Right lung (tissue), 5 donors: ENCODE data around the gene ELP5. TPM values are rescaled to one million over a fixed set of nuclear protein-coding genes. Genes with fewer than 3 reads are reported as not detected.

Experiments used
- DNase-seq, 2 donors: peaks; one replicate each; pipeline ENCODE4 v3.0.0-alpha.2; 2013
- polyA plus RNA-seq, 5 donors: library from polyadenylated mRNA; unstranded; fragments of 120-200 nt; gene quantifications; one replicate each; pipeline versions ENCODE4 v1.2.1 to v1.2.3, GENCODE V29; 2013; ENCODE audit warnings: inconsistent platforms in 1 of 5, low replicate concordance in 1 of 5; ENCODE audit not compliant: insufficient read length in 5 of 5, insufficient read depth in 1 of 5

Gene ELP5
- polyA plus RNA-seq, 5 donors: 36.6 to 49.7 (median 40.6) TPM

- peak in 1 of 2 donors; percentile 33 for DNase-seq
These were observed 30.1 kb downstream of the ELP5 start for GRCh38 chr17:7281953-7282751.

- no peak for DNase-seq
These were observed 30.8 kb downstream of the ELP5 start for GRCh38 chr17:7282752-7283321.

GRCh38 chr17:7283471-7284216, 31.6 kb downstream of the ELP5 start:
- DNase-seq: no peak

DNA sequence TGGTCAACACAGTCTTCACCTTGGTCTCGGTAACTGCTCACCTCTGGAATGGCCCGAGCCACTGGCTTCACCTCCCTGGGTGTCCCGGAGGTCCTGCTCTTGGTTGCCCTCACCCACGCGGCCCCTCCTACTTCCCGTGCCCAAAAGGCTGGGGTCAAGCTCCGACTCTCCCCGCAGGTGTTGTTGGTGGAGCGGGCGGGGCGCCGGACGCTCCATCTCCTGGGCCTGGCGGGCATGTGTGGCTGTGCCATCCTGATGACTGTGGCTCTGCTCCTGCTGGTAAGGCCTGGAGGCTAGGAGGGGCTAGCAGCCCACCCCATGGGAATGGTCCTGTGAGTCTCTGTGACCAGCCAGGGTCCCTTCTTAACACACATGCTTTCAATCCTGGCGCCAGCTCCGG, 32.9 kb downstream of the ELP5 start:
- DNase-seq: no peak

DNA sequence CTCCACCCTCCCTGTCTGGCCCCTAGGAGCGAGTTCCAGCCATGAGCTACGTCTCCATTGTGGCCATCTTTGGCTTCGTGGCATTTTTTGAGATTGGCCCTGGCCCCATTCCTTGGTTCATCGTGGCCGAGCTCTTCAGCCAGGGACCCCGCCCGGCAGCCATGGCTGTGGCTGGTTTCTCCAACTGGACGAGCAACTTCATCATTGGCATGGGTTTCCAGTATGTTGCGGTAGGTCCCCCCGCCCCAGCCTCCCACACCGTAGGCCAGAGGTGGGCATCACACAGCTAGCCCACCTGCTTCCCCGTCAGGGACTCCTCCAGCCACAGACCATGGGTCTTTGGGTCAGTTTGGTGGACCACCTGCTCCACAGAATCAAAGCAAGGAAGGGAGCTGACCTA, 33.7 kb downstream of the ELP5 start:
- DNase-seq: no peak

DNA sequence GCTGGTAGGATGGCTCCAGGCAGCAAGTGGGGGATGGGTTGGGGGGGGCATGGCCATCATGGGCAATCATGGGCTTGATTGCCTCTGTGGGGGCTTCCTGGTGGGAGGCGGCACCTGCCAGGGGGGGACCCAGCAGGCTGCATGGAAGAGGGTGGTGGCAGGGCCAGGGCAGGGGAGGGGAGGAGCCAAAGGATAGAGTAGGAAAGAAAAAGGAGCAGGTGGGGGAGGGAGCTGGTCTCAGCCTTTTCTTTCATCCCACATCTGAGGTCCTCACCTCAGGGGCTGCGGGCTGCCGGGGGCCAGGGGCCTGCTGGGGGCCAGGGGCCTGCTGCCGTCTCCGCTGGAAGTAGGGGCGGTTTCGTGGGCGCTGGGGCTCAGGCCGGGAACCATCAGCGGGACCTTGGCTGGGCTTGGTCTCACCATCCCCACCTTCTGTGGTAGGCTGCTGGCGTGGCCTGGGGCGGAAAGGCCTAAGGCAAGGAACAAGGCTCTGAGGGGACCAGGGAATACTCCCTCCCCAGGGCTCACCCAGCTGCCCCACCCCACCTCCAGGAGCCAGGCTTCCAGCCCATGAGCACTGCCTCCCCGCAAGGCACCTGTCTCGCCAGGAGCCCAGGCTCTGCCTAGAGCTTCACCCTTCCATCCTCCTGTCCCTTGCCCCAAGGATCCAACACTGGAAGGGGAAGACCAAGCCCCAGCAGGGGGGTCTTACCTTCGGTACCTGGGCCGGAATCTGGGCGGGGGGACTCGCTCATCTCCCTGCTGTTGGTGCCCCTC, 37.4 kb downstream of the ELP5 start:
- DNase-seq: no peak

DNA sequence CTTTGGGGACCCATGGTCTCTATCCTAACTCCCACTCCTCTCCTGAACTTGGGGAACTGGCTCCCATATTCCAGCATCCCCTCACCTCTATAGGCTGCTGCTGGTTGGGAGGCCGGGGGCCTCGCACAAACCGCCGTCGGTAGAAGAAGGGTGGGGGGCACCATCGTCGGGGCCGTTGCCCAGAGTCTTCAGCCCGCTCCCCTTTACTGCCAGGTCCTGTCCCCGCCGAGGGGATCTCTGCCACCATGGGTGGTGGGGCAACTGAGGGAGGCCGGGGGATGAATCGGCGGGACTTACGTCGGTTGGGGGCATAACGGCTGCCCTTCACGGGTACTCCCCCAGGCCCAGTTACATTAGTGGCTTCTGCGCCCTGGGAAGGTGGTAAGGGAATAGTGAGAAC, 38.2 kb downstream of the ELP5 start:
- no peak for DNase-seq

- DNase-seq: no peak
These were observed 38.7 kb downstream of the ELP5 start for GRCh38 chr17:7290685-7291084.

- DNase-seq: no peak
These were observed 40.2 kb downstream of the ELP5 start for GRCh38 chr17:7292194-7292593.

GRCh38 chr17:7292729-7293128, 40.7 kb downstream of the ELP5 start:
- no peak for DNase-seq

DNA sequence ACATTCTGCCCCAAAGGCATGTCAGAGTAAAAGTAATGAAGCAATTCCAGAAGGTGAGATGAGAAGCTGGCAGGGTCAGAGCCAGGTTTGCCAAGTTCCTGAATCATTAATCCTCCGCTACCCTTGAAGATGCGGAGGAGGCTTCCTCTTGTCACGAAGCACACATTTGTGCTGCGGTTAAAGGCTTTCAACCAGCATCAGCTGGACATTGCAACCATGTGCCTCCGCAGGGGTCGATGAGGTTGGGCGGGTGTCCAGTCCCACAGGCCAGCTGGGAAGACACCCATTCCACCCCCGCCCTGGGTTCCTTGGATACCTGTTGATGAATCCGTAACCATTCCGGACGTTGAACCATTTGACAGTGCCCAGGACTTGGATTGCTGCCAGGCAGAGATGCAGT, 41.1 kb downstream of the ELP5 start:
- no peak for DNase-seq

- no peak for DNase-seq
These were observed 42.0 kb downstream of the ELP5 start for GRCh38 chr17:7293816-7294613.

GRCh38 chr17:7294614-7295153, 42.7 kb downstream of the ELP5 start, which contains the start of gene YBX2:
YBX2 (minus strand) TSS chr17:7294639; CDS start chr17:7294500, 139 bp downstream.
- no peak for DNase-seq

DNA sequence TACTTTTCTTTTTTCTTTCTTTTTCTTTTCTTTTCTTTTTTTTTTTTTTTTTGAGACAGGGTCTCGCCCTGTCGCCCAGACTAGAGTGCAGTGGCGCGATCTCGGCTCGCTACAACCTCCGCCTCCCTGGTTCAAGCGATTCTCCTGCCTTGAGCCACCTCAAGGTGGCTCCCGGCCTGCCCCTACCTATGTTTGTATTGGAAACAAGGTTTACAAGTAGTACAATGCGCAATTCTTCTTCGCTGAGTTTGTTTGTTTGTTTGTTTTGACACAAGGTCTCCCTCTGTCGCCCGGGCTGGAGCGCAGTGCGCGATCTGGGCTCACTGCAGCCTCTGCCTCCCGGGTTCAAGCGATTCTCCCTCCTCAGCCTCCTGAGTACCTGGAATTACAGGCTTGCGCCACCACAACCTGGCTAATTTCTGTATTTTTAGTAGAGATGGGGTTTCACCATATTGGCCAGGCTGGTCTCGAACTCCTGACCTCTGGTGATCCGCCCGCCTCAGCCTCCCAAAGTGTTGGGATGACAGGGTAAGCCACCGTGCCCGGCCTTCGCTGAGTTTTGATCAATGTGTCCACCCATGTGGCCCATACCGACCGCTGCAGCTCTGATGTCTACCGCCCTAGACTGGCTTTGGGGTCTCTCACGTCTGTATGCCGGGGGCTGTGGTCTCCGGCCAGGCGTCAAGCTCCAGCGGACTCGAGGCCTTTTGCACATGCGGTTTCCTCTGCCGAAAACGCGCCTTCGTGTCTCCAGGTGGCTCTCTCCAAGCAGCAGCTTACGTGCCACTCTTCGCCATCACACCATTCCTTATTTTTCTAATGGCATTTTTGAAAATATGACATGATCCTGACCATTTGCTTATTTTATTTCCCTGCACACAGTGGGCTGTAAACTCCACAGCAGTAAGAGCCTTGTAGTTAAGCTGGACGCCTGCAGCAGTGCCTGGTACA, 43.5 kb downstream of the ELP5 start:
- DNase-seq: no peak

DNA sequence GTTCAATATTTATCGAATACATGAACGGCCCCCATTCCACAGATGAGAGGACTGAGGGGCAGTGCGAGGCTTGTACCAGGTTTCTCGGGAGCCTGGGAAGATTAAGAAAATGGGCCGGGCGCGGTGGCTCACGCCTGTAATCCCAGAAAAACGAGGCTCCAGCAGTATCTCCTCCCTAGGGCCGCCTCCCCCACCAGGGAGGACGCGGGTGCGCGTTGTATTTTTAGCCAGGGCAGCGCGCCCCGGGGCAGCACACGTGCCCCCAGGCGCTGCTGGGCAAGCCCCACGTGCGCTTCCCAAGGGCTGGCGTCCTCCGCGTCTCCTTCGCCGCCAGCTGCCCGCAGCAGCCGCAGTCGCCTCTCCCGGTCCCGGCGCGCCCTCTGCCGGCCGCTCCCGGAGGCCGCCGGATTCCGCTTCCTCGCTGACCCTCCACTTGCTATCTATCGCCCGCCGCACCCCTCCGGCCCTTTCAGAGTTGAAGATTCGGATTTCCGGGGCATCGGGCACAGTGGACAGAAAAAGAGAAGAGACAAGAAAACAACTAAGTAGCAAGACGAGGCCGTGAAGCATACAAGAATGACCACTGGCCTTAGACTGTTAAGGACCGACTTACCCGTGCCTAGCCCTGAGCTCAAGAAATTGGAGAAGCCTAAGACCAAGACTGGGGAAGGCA, 44.3 kb downstream of the ELP5 start:
- peak; percentile 71 to 75 for DNase-seq

DNA sequence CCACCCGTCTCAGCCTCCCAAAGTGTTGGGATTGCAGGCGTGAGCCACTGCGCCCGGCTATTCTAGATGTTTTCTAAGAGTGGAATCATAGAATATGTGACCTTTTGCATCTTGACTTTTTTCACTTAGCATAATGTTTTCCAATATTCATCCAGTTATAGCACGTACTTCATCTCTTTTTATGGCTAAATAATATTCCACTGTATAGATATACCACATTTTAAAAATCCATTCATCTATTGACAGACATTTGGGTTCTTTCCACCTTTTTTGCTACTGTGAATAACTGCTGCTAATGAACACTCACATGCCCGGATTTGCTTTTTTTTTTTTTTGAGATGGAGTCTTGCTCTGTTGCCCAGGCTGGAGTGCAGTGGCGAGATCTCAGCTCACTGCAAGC, 52.2 kb downstream of the ELP5 start:
- DNase-seq: no peak

DNA sequence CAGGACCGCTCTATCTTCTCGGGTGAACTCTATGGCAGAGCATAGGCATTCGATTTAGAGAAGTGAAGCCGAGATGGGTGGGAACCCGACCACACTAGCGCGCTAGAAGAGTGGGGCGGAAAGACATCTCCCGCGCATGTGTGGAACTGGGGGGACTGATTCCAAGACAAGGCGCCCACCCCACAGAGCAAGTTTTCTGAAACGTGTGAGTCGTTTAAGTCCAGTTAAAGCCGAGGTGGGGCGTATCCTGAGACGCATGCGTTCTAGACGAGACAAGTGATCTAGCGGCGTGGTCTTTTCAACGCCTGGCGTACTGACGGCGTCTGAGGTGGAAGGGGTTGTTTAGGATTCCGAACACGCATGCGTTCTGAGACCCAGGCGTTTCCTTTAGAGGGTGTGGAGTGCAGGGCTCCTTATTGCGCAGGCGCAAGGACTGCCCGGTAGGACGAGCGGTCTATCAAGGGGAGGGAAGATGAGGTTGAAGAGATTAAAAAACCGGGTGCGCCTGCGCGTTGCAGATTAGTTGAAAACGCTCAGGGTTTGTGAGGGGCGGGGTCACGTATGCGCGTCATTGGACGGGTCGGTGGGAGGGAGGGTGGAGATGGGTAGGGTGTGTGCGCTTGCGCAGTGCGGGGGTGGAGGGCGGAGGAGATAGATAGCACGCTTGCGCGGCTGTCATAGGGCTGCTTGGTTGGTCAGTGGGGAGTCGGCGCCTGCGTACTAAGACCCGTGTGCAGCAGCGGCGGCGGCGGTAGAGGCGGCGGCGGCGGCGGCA, 55.1 kb downstream of the ELP5 start, which contains the start of gene EIF5A:
Gene EIF5A, plus strand, starts transcription at position 718 of the 775 bp plus-strand sequence. CDS start 2,008 bp downstream, outside the sequence.
- peak; percentile 100 for DNase-seq
